Inferior parietal cortex (tissue), 1 donor: ENCODE measurements around the gene KCNMB1.

Experiments used
- DNase-seq: peaks from one replicate; pipeline ENCODE4 v3.0.0-alpha.2; 2016; ENCODE audit errors: extremely low spot score

KCNMB1 gene

DNA sequence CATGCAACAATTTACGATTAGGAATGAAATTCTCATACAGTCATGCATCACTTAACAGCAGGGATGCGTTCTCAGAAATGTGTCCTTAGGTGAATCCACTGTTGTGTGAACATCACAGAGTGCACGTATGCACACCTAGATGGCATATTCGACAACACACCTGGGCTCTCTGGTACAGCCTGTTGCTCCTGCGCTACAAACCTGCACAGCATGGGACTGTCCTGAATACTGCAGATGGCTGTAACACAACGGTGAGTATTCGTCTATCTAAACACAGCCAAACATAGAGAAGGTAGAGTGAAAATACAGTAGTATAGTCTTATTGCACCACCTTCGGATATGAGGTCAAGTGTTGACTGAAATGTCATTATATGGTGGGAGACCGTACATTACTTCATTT is 47.6 kb downstream of the KCNMB1 start:
- no peak for DNase-seq

DNA sequence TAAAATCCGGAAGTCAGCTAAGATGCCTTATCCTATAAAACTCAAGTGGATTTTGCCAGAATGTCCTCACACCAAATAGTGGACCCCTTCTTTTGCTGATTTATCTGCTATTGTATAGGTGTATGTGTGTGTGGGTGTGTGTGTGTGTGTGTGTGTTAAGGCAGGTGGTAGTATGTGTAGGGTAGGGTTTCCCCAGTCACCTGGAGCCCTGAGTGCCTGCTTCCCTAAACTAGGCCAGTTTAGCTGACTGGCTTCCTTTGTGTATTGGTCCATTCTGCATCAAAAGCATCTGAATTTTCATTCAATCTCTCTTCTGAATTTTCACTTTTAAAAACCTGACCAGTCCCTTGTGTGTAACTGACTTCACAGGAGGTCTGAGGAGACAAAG is 49.4 kb downstream of the KCNMB1 start:
- DNase-seq: no peak

DNA sequence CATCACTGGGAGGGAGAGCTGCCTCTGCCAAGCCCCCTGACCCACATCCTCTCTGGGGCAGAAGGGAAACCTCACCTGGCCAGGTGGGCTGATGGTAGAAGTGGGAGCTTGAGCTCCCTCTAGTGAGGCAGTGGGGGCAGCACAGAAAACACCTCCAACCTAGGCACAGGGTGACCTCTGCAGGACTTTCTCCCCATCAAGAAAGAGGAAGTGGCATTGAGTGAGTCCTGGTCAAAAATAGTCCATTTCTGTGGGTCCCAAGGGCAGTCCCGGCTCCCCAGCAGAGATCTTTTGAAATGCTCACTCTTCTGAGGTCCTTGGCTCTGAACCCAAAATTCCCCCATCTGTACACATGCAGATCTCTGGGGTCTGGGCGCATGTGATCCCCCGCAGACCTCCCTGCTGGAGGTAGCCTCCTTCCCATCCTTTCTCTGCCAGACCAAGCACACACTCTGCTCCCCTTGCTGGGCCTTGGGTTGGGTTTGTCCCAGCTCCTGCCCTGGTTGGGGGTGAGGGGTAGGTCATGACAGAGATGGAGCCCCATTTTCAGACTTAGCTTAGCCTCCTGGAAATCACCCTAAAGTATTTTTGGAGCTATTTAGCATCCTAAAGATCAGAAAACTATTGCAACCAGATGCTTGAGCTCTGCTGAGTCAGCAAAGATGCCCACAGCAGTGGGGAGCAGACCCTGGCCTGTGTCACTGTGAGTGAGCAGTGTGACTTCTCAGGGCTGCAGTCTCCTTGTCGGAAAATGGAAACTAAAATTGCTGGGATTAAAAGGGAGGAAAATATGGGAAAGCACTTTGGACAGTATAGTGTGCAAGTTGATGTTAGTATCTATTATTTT is 50.0 kb downstream of the KCNMB1 start:
- no peak for DNase-seq

DNA sequence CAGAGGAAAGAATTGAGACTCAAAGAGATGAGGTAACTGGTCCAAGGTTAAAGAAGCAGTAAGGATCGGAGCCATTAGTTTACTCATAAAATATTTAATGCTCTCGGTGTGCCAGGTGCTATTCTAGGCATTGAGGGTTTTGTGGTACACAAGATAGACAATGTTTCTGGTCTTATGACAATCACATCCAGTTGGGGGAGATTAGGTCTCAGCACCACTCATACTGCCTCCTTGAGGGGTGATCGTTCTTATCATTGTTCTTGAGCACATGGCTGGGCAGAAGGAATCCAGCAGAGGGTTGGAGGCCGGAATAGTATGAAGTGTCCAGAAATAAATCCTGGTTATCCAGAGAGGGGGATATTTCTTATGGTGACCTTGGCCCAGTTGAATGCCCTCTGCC is 50.9 kb downstream of the KCNMB1 start:
- DNase-seq: no peak

DNA sequence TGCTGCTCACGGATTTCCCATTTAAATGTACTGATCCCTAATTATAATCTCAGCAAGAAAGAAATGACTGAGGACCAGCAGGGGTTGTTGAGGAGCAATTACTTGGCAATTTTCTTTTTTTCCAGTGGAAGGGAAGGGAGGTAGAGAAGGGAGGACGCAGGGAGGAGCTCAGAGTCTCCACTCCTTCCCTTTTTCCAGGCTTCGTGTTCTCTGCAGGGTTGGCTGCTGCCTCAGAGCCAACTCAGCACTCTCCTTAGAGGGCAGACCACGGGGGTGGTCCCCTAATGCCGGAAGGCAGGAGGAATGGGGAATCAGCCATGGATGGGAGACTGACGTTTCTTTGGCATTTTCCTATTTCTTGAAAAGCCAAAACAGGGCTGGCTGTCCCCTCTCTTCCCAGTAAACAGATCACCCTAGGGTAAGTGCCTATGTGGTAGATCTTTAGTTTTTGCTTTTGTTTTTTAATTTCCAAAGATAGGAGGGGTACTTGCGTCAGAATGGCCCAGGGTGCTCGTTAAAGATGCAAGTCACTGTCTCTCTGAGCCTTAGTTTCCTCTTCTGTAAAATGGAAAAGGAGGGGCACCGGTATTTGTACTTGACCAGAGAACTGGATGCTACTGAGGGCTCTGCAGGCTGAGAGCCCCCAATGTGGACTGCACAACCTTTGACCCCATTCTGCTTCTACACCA is 52.0 kb downstream of the KCNMB1 start:
- DNase-seq: no peak

DNA sequence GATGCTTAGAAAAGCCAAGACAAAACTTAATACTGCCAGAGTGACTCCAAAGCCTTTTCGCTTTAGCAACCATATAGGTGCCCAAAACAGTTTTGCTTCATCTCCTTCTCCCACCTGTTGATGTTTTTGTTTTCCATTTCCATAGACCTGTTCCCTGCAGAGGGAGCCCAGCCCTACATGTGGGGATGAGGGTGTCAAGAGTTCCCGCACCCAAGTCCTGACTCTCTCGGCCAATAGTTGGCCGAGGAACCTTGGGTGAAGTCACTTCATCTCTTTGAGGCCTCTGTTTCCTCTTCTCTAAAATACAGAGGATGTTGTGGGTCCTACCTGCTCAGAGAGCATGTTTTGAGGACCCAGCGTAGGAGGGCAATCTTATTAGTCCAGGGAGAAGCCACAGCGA is 53.1 kb downstream of the KCNMB1 start:
- DNase-seq: no peak

DNA sequence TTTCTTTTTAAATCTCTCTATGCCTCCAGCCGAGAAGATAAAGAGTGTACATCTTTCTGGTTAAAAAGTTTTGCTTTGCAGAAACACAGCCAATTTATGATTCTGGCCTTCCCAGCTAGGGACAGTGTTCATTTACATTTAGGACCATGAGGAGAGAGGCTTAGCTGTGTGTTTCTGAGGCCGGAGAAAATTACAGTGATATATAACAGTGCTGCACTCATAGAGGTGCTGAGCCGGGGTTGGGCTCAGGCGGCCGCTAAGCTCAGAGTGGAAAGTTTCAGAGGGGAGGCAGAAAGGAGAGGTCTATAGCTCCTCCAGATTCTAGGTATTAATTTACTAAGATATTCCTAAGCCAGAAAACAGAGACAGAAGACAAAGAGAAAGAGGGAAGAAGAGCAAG is 54.5 kb downstream of the KCNMB1 start:
- no peak for DNase-seq

DNA sequence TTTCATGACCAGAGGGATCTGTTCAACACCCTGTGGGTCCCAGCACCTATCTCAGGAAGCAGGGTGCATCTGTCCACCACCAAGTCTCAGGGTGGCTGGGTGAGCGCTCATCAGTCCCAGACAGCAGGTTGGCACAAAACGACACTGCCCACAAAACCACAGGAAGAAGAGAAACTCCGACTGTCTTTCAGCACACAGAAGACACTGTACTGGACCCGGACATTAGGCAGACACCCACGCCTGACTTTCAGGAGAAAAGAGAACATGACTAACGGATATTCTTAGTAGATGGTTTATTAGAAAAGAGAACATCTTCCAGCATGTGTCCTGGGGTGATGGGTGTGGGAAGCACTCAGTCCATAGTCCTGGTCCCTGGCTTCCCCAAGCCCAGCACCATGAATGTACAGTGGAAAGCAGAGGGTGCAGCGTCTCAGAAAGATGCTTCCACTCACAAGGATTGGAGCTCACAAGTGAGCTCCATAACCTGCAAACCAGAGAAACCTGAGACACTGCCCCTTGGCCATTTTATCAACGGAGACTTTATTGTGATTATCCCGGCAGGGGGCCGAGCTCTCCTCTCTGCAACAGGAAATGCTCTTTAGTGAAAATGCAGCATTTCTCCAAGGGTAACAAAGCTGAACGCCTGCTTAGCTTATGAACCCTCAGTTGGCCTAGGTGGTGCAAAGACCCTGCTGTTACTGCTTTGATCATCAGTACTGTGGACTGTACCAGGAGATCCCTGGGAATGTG is 55.8 kb downstream of the KCNMB1 start:
- DNase-seq: no peak

DNA sequence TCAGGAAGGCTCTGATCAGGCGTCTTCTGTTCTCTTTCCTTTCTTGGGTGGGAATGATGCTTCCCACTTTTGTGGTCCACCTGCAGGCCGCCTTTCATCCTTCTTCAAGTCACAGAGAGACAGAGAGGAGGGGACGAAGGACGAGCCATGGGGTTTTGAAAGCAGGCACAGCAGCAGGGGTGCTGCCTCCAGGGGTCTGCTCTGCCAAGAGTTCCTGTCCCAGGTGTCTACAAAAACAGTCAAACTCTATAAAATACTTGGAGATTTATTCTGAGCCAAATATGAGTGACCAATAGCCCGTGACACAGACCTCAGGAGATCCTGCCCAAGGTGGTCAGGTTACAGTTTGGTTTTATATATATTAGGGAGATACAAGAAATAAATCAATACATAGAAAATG is 57.1 kb downstream of the KCNMB1 start:
- DNase-seq: no peak

DNA sequence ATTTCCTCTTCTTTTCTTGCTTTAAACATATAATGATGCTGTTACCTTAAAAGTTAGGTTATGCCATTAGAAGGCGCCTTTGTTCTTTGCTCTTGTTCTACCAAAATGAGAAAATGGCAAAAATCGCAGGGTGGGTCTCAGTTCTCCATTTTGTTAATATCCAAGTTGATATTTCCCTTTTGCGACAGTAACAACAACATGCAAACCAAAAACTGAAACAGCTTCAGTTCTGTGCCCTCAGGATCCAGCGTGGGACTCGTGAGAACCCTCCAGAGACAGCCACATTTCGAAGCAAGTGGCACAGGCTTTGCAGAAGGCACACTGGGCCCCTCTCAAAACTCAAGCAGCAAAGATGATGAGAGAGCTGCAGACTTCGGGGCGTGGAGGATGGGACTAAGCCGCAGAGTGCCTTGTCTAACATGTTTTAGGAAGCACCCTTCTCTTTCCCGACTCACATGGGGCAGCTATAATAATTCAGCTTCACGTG is 58.6 kb downstream of the KCNMB1 start:
- DNase-seq: no peak

DNA sequence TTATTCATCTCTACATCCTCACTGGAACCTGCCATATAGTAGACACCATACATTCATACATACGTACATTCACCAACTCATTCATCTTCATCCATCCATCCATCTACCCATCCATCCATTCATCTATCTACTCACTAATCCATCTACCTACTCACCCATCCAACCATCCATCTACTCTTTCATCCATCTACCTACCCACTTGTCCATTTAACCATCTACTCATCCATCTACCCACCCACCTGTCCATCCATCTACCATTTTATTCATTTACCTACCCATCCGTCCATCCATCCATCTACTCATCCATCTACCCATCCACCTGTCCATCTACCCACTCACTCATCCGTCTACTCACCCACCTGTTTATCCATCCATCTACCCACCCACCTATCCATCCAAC is 59.6 kb downstream of the KCNMB1 start:
- DNase-seq: no peak

DNA sequence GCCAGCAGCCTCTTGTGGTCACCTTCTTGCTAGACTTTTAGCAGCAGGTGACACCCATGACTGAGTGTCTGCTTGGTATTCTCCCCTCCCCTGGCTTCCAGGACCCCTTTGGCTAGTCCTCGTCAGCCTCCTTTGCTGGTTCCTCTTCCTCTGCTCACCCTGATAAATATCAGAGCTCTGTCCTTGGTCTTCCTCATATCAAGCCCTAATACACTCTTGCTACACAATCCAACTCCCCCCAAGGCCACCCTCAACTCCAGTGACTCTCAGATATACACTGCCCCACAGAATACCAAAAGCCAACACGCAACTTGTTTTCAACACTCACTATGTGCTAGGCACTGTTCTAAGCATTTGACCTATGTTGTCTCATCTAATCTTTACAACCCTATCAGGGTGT is 61.3 kb downstream of the KCNMB1 start:
- no peak for DNase-seq

DNA sequence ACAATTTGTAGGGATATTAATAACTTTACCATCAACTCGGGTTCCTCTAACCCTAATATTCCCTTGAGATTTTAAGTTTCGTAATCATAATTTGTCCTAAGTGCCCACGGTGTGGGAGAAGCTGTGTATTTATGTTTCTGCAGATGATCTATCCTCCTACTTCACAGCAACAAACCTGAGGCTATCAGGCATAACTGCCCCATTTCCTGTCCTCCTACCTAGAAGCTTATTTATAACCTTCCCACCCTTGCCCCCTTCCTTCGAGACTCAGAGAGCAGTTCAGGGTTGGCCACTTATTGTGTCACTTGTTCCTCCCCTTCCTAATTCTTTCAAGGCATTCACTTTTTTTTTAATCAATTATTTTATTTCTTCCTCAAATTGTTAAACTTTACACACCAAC is 62.0 kb downstream of the KCNMB1 start:
- no peak for DNase-seq
